OCI-LY1 (cell line): Measurements from ENCODE around the gene FANK1.

Experiments
- H2AFZ ChIP-seq: fragments of 200-600 bp; sonication (generic), shearing (Covaris generic); 2 replicates; pipeline ENCODE4 v1.6.0; 2014; ENCODE audit warnings: antibody characterized with exemption, mild to moderate bottlenecking, low read length
- H3F3A ChIP-seq: fragments of 200-600 bp; sonication (generic), shearing (Covaris generic); 2 replicates; pipeline ENCODE4 v1.6.0; 2014; ENCODE audit warnings: mild to moderate bottlenecking, antibody characterized with exemption, low read length, moderate library complexity; ENCODE audit not compliant: insufficient read depth
- H3K27ac ChIP-seq: fragments of 200-600 bp; sonication (generic); 2 replicates; pipeline ENCODE4 v1.5.1; 2014; ENCODE audit warnings: low read length, mixed run types, mild to moderate bottlenecking, low read depth; ENCODE audit not compliant: poor library complexity, severe bottlenecking
- H3K27me3 ChIP-seq: fragments of 200-600 bp; sonication (generic); 2 replicates; pipeline ENCODE4 v1.6.0; 2014; ENCODE audit warnings: antibody characterized with exemption, mild to moderate bottlenecking, low read length, moderate library complexity; ENCODE audit not compliant: insufficient read depth
- H3K36me3 ChIP-seq: fragments of 200-600 bp; sonication (generic); 2 replicates; pipeline ENCODE4 v1.6.1; 2014; ENCODE audit warnings: mild to moderate bottlenecking, antibody characterized with exemption, low read length, moderate library complexity, mixed read lengths; ENCODE audit not compliant: insufficient read depth
- H3K4me1 ChIP-seq: fragments of 200-600 bp; sonication (generic); 2 replicates; pipeline ENCODE4 v1.5.1; 2014; ENCODE audit warnings: mild to moderate bottlenecking, low read length, moderate library complexity; ENCODE audit not compliant: insufficient read depth, severe bottlenecking
- H3K4me2 ChIP-seq: fragments of 200-600 bp; sonication (generic), shearing (Covaris generic); 2 replicates; pipeline ENCODE4 v1.6.1; 2014; ENCODE audit warnings: low read length
- H3K4me3 ChIP-seq: fragments of 200-600 bp; sonication (generic); 2 replicates; pipeline ENCODE4 v1.5.1; 2014; ENCODE audit warnings: low read length, low read depth, mild to moderate bottlenecking, mixed read lengths; ENCODE audit not compliant: poor library complexity, severe bottlenecking
- H3K79me2 ChIP-seq: fragments of 200-600 bp; shearing (Covaris generic); 2 replicates; pipeline ENCODE4 v1.6.1; 2016; ENCODE audit warnings: mixed run types, low read length, mixed read lengths; ENCODE audit not compliant: insufficient read depth
- H3K9ac ChIP-seq: fragments of 200-600 bp; sonication (generic), shearing (Covaris generic); 2 replicates; pipeline ENCODE4 v1.6.1; 2014; ENCODE audit warnings: mild to moderate bottlenecking, low read length, mixed read lengths
- H3K9me2 ChIP-seq: fragments of 200-600 bp; sonication (generic), shearing (Covaris generic); 2 replicates; pipeline ENCODE4 v1.6.1; 2014; ENCODE audit warnings: low read depth, mild to moderate bottlenecking, low read length, mixed read lengths
- H3K9me3 ChIP-seq: fragments of 200-600 bp; shearing (Covaris generic); 2 replicates; pipeline ENCODE4 v1.6.1; 2014; ENCODE audit warnings: low read length, mixed read lengths
- H4K20me1 ChIP-seq: fragments of 200-600 bp; sonication (generic), shearing (Covaris generic); 2 replicates; pipeline ENCODE4 v1.6.0; 2016; ENCODE audit warnings: mild to moderate bottlenecking, low read length; ENCODE audit not compliant: insufficient read depth
- CTCF ChIP-seq: fragments of 200-600 bp; sonication (generic), shearing (Covaris generic); IDR thresholded peaks from 2 replicates; pipeline ENCODE4 v1.5.1; 2017; ENCODE audit warnings: mild to moderate bottlenecking, antibody characterized with exemption, low read length, moderate library complexity, mixed read lengths
- EZH2 ChIP-seq: fragments of 200-600 bp; sonication (generic), shearing (Covaris generic); IDR thresholded peaks from 2 replicates; pipeline ENCODE4 v1.8.0; 2017; ENCODE audit warnings: borderline replicate concordance, mixed run types, mild to moderate bottlenecking, antibody characterized with exemption, low read length, moderate library complexity, mixed read lengths

The FANK1 gene

GRCh38 chr10:126012485-126012884 lies 116.1 kb downstream of the FANK1 start:
- Histone ChIP-seq H3K9me3 (no peaks in the 10 kb centered on the region), H3K79me2 (no peaks in the 10 kb centered on the region), H3K4me2 (no peak overlapping the region), H3K9ac (no peak overlapping the region), H3K4me1 (no peaks in the 10 kb centered on the region), H3K36me3 (no peaks in the 10 kb centered on the region), H4K20me1 (no peaks in the 10 kb centered on the region), H3K27ac (no peak overlapping the region), H2AFZ (no peak overlapping the region), H3K4me3 (no peak overlapping the region), H3F3A (no peaks in the 10 kb centered on the region), H3K9me2 (no peaks in the 10 kb centered on the region), H3K27me3 (no peaks in the 10 kb centered on the region)
- no peak for TF ChIP-seq EZH2
- no peak for TF ChIP-seq CTCF

- Histone ChIP-seq H3K4me2 (no peak overlapping the region), H4K20me1 (no peaks in the 10 kb centered on the region), H3K9ac (no peak overlapping the region), H3K9me2 (no peaks in the 10 kb centered on the region), H3F3A (no peaks in the 10 kb centered on the region), H2AFZ (no peak overlapping the region), H3K4me1 (no peaks in the 10 kb centered on the region), H3K27me3 (no peaks in the 10 kb centered on the region), H3K79me2 (no peaks in the 10 kb centered on the region), H3K27ac (no peak overlapping the region), H3K36me3 (no peaks in the 10 kb centered on the region), H3K9me3 (no peaks in the 10 kb centered on the region), H3K4me3 (no peak overlapping the region)
- no peak for TF ChIP-seq CTCF
- TF ChIP-seq EZH2: no peak
Observed at GRCh38 chr10:126013489-126014281, 117.3 kb downstream of the FANK1 start.

- Histone ChIP-seq H3F3A (no peaks in the 10 kb centered on the region), H3K4me3 (no peak overlapping the region), H3K9me3 (no peaks in the 10 kb centered on the region), H3K27me3 (no peaks in the 10 kb centered on the region), H4K20me1 (no peaks in the 10 kb centered on the region), H3K27ac (no peak overlapping the region), H3K9me2 (no peaks in the 10 kb centered on the region), H3K9ac (no peak overlapping the region), H2AFZ (no peak overlapping the region), H3K79me2 (no peaks in the 10 kb centered on the region), H3K4me1 (no peaks in the 10 kb centered on the region), H3K4me2 (no peak overlapping the region), H3K36me3 (no peaks in the 10 kb centered on the region)
- TF ChIP-seq CTCF (no peak), EZH2 (no peak)
Observed at GRCh38 chr10:126014309-126014708, 117.9 kb downstream of the FANK1 start.
